HEK293T (cell line): ENCODE results near the gene SEMA3G.

Experiments used
- BHLHE40 ChIP-seq: fragments of 450-650 bp; IDR thresholded peaks from 2 replicates; pipeline ENCODE4 v1.6.1; 2016; ENCODE audit warnings: mild to moderate bottlenecking, moderate library complexity, borderline replicate concordance
- ELF4 ChIP-seq: fragments of 450-650 bp; IDR thresholded peaks from 2 replicates; pipeline ENCODE4 v1.6.1; 2017; ENCODE audit warnings: antibody characterized with exemption
- FOXK2 ChIP-seq: fragments of 450-650 bp; IDR thresholded peaks from 2 replicates; pipeline ENCODE4 v1.6.1; 2016; ENCODE audit warnings: mild to moderate bottlenecking
- FOXM1 ChIP-seq: fragments of 450-650 bp; IDR thresholded peaks from 2 replicates; pipeline ENCODE4 v1.6.1; 2017; ENCODE audit warnings: mild to moderate bottlenecking, borderline replicate concordance
- L3MBTL2 ChIP-seq: fragments of 450-650 bp; conservative IDR thresholded peaks from 2 replicates; pipeline ENCODE4 v1.6.1; 2016; ENCODE audit warnings: mild to moderate bottlenecking
- NFRKB ChIP-seq: fragments of 450-650 bp; IDR thresholded peaks from 2 replicates; pipeline ENCODE4 v1.6.1; 2016; ENCODE audit warnings: mild to moderate bottlenecking, moderate library complexity
- SP1 ChIP-seq: fragments of 450-650 bp; IDR thresholded peaks from 2 replicates; pipeline ENCODE4 v1.6.1; 2017
- SUZ12 ChIP-seq: fragments of 450-650 bp; IDR thresholded peaks from 2 replicates; pipeline ENCODE4 v1.6.1; 2016; ENCODE audit warnings: mild to moderate bottlenecking
- ZNF384 ChIP-seq: fragments of 450-650 bp; IDR thresholded peaks from 2 replicates; pipeline ENCODE4 v1.6.1; 2016

- no peak for TF ChIP-seq NFRKB
- no peak for TF ChIP-seq SP1
- TF ChIP-seq FOXK2, result no peak
- TF ChIP-seq BHLHE40, result no peak
- TF ChIP-seq ELF4, result no peak
- no peak for TF ChIP-seq FOXM1
- TF ChIP-seq ZNF384, result no peak
- no peak for TF ChIP-seq SUZ12
- TF ChIP-seq L3MBTL2, result no peak
Observed at GRCh38 chr3:52490035-52490938, 45.4 kb upstream of the SEMA3G start.
